Activated T-cell treated with anti-CD3 and anti-CD28 coated beads for 48 hours (primary cell): ENCODE data around the gene C1orf159.
"Not testable (repeated sequence)": the region's sequence is repeated elsewhere in the genome, so short reads cannot be mapped to it uniquely, and the experiment has no call there.

Experiments
- DNase-seq: peaks from one replicate; pipeline ENCODE4 v3.0.0-alpha.2; 2020; ENCODE audit warnings: low read depth

Gene C1orf159

DNA sequence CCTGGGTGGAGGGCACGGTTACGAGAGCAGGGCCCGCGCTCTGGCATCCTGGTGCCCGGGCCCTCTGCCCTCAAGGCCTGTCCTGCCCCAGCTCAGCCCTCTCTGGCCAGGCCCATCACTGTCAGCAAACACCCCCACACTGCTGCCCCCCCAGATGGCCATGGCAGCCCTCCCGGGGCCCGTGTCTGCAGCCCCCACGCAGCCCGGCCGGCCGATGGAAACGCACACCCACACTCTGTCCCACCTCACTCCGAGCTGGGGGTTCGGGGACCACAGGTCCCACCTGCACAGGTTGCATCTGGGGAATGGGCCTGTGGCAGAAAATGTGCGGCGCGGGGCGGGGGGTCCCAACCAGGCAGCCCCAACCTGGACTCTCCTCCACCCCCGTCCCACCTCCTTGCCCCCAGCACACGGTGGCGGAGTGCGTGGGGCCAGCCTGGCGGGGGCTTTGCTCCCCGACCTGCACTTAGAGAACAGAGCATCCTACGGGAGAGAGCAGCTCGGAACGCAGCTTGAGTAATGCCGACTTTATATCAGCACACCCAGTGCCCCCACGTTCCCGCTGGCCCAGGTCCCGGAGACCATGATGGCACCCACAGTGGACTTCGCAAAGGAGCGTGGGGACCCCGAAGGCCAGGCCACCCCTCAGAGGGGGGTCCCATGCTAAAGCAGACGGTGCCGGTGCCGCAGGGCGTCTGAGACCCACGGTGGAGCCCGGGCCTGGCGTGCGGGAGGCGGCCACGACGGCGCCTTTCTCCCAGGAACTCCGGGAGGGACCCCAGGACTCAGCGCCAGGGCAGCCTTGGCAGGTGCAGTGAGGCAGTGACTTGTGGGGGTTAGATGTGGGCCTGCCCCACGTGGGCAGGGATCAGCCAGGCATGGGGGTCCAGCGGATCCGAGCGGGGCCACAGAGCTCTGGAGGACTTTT lies 34.3 kb downstream of the C1orf159 start:
- DNase-seq: no peak

DNA sequence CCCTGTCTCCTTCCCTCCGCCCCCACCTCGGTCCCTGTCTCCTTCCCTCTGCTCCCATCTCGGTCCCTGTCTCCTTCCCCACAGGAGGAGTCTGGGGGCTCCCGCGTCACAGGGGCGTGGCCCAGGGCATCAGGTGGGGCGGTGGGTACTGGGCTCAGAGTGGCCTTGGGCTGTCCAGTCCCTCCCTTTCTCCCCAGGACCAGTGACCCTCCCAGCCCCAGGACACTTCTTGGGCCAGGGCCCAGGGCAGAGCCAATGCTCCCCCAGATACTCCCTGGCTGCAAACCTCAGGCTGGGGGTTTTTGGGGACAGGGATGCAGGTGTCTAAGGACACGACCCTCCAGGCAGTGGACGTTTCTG lies 35.0 kb downstream of the C1orf159 start:
- DNase-seq: no peak

DNA sequence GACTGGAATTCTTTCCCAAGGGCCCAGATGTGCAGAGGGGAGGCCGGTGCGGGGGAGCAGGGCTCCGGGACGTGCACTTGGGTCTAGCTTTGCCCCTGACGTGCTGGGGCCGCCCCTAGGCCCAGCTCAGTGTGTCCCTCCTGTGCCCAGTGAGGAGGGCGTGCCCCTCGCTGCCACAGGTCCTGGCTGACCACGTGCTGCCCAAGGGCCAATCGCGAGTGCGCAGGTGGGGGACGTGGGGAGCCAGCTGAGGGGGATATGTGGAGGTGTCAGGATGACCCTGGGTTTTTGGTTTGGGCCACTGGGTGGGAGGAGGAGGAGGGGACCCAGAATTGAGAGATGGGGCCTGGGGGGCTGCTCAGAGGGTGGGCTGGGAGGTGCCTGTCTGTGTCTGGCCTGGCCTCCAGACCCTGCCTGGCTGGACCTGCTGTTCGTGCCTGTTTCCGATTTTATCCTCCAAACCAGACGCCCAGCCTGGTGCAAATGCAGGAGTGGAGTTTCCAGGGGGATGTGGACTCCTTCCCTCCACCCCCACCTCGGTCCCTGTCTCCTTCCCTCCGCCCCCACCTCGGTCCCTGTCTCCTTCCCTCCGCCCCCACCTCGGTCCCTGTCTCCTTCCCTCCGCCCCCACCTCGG lies 35.6 kb downstream of the C1orf159 start:
- no peak for DNase-seq

DNA sequence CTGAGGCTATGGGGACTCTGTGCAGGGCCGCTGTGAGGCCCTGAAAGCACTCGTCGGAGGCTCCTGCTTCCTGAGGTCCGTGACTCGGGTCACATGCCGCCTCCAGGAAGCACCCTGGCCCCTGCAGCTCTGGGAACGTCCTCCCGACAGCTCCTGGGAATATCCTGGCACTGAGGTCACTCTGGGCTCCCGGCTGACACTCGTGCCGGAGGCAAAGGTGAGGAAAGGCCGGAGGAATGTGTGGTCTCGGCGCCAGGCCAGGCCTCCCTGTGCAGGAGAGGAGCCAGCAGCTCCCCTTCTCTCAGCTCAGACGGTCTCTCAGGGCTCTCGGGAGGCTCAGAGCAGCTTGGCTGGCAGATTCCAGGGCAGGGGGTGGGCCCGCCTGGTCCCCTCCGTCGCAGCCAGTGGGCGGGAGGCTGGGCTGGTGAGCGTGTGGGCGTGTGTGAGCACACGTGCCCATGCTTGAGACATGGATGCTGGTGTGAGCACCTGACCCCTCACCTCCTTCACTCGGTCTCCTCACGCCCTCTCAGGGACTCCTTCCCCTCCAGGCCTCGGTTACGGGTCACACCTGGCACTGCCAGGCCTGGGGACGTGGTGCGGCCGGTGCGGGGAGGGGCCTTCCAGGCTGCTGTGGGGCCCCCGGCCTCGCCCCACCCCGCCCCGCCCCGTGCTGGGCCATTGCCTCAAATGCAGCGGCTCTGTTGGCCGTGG lies 36.3 kb downstream of the C1orf159 start:
- DNase-seq: no peak

DNA sequence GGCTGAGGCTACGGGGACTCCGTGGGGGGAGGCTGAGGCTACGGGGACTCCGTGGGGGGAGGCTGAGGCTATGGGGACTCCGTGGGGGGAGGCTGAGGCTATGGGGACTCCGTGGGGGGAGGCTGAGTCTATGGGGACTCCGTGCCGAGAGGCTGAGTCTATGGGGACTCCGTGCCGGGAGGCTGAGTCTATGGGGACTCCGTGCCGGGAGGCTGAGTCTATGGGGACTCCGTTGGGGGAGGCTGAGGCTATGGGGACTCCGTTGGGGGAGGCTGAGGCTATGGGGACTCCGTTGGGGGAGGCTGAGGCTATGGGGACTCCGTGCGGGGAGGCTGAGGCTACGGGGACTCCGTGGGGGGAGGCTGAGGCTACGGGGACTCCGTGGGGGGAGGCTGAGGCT lies 38.5 kb downstream of the C1orf159 start:
- DNase-seq: not testable (repeated sequence)

DNA sequence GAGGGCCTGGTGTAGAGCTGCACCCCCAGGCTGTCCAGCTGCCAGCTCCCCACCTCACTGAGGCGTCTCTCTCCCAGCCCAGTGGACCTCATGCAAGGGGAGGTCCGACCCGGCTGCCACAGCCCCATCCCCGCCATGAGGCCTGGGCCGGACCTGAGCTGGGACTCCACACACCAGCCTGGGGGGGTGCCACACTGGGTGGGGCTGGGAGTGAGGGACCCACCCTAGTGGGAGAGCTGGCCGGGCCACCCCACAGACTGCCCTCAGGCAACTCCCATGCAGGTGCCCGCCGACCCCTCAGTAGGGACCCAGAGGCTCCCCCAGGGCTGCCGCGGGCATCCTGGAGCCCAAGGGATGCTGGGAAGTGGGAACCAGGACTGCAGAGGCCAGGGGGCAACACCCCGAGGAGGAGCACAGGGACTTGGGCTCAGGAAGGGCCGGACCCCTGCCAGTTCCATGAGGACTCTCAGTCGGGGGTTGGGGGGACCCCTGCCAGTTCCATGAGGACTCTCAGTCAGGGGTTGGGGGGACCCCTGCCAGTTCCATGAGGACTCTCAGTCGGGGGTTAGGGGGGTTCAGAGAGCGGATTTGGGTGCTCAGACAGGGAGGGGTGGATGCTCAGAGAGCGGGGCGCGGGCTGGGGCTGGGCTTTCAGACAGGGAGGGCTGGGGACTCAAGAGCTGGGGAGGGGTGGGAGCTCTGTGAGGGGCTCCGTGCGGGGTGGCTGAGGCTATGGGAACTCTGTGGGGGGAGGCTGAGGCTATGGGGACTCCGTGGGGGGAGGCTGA lies 40.5 kb downstream of the C1orf159 start:
- DNase-seq: no peak

DNA sequence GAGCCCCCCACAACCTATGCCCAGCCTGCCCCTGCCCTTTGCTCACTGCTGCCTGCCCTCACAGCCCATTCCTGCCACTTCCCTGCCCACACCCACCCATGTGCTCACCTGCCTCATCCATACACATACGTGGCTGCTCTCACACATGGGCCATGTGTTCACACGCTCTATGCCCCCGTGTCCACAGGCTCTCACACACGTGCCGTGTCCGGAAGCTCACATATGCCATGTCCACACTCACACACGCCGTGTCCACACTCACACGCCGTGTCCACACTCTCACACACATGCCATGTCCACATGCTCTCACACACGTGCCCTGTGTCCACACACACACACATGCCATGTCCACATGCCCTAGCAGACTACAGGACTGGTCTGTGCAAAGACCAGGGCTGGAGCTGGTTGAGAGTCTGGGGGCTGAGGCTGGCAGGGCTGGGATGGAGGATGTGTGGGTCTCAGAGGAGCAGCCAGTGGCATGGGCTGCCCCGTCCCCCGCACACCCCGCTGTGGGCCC lies 41.2 kb downstream of the C1orf159 start:
- no peak for DNase-seq

DNA sequence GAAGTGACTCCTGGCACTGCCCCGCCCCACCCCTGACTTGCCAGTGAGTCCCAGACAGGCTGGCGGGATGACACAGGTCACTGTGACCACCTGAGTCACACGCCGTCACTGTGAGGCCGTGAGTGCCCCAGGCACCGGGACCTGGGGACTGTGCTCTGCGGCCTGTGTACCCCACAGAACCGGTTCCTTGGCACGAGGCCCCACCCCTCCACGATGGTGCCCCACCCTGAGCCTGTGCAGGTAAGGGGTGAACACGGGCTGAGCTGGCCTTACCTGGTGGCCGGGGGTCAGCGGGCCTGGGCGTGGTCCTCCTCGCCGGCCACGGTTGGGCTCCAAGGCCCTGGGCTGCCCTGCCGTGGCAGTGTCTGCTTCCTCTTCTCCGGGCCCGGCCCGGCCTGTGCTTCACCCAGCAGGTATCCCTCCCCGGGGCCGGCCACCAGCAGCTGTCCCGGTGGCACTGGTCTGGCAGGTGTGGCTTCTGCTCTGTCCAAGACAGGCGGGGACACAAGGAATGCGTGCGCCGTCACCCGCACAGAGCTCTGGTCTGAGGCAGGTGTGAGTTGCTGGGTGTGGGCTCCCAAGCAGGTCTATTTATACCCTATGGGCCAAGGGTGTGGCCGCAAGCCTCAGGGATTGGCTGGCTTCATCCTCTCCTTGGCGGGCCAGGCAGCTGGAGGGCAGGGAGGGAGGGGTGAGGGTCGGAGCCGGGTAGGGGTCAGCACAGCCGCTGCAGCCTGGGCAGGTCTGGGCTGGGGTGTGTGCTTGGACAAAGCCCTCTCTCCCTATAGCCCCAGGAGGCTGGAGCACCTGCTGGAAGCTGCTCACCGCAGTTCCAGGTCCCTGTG lies 41.9 kb downstream of the C1orf159 start, which contains the start of gene RNF223:
RNF223 (minus strand) TSS at position 564 of the 845 bp plus-strand sequence. CDS start 1,740 bp downstream, outside the sequence.
- no peak for DNase-seq

DNA sequence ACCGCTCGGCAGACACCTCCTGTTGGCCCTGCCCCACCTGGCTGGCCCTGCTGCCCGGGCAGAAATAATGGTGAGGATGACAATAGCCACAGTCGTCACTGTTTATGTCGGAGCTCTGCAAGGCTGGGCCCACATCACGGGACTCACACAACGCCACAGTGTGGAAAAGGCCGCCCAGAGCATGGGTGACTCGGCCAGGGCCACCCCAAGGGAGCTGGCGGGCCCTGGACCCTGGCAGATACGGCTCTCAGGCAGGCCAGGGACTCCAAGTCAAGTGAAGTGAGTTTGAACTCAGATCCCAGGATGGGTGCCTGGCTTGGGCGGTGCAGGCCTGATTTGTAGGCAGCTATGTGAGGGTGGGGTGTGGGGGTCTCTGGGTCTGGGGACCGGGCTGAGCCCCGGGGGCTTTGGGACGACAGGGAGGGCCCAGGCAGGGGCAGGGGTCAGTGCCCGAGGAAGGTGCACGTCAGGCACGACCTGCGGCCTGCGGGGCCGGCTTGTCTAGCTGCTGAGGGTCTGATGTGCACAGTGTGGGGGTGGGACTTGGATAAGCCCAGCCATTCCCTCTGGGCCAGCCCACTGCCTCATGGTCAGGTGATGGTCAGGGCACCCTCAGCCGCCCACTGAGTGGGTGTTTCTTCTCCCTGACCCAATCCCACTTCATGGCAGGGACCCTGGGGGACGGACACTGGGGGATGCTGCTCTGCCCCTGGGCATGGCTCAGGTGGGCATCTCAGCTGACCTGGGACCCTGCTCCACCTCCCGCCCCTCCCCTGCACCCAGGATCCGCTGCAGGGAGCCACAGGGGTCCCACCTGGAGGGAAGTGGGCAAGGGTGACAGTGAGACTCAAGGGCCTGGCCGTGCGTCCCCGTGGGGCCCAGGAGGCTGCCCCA lies 42.8 kb downstream of the C1orf159 start:
- DNase-seq: no peak

DNA sequence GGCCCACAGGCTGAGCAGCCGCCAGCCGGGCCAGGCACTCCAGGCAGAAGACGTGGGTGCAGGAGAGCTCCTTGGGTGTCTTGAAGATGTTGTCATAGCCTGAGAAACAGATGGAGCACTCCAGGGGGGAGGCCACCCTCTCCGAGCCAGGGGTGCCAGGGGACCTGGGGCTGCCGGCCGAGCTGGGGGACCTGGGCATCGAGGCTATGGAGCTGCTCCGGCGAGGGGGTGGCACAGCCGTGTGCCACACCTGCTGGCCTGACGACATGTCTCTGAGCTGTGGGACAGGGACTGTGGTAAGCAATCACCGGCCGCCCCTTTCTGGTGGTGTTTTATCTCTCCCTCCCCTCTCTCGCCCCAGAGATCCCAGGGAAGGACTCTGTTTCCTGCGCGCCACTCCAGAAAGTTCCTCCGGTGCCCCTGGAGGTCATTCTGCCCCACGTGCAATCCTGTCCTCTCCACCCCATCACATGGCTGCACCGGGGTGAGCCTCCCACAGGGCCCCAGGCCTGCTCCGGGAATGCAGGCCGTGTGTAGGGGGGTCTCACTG lies 43.5 kb downstream of the C1orf159 start:
- no peak for DNase-seq

DNA sequence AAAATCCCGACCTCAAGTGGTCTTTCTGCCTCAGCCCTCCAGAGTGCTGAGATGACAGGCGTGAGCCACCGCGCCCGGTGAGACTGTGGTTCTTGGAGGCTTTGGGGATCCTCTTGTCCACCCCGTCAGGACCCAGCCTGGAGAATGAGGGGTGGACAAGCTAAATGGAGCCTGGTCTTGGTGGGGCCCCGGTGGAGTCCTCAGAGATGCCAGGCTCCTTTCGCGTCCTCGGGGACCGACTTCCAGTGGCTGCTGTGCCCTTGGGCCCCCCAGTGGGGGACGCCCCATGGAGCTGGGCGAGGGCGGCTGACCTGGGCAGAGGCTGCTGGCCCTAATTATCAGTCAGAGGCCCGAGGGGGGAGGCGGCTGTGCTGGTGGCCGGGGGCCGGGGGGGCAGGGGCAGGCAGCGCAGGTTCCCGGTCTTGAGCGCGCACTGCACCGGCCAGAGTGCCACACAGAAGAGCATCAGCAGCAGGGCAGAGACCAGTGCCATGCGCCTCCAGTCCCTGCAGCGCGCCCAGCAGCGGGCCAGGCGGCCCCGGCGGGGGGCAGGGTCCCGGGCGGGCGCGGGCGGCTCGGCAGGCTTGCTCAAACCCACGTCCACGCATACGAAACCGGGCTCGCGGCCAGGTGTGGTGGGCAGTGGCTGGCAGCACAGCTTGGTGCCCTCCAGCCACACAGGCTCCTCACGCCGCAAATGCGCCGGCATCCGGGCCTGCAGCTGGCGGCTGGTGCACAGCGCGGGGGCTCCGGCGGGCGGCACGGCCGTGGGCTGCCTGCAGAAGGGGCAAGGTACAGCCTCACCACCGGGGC lies 44.2 kb downstream of the C1orf159 start:
- no peak for DNase-seq

DNA sequence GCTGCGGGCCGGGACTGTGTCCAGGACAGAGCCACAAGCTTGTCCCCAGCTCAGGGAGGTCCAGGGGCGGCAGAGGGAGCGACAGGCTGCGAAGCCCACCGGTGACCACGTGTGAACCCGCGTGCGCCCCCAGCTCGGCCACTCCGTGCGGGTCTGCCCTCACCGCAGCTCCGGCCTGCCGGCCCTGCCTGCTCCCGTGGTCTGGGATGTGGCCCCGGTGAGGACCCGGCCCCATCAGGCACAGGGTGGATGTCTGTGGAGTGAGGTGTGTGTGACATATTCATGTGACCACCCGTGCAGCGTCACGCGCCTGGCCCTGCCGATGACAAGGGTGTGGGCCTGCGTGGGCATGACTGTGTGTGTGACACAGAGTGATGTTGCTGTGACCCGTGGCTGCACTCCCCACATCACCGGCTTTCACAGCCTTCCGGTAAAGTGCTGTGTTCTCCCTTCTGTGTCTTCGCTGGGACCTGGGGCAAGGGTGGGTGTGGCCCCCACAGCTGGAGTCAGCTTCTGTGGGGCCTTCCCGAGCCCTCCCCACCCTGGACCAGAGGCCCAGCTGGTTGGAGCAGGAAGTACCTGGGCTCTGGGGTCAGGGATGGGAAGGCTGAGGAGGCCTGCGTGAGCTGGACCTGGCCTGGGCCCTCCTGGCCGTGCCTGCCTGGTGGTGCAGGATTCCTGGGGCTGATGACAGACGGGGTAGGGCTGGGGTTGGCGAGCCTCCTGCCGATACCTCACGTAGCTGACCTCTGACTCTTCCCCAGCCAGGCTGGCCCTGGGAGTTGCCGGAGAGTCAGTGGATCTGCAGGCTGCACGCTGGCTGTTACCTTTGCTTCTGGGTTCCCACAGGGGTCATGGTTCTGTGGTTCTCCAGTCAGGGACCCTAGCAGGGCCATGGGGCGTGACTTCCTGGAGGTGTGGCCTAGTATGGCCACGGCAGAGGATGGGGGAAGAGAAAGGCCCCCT lies 45.9 kb downstream of the C1orf159 start:
- no peak for DNase-seq

DNA sequence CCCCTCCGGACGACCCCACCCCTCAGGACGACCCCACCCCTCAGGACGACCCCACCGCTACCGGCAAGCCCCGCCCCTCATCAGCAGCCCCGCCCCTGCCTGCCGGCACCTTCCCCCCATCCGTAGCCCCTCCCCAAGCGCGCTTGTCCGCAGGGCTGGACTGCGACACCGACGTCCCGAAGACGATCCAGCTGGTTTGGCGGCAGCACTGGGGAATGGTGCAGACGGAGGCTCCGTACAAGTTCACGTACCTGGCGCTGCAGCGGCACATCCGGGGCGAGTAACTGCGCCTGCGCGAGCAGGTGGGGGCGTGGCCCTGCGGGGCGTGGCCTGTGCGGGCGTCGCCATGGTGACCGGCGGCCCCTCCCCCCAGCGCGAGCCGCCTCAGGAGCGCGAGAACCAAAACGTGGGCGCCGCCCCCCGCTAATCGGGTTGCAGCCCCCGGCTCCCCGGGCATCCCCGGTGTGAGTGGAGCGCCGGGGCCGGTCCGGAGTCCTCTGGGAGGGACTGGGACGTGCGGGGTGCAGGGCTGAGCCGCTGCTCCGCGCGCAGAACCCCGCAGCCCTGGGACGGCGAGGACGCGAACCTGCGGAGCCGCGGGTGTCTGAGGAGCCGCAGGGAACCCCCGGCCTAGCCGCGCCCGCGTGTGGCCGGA lies 46.7 kb downstream of the C1orf159 start:
- peak; percentile 86 for DNase-seq

DNA sequence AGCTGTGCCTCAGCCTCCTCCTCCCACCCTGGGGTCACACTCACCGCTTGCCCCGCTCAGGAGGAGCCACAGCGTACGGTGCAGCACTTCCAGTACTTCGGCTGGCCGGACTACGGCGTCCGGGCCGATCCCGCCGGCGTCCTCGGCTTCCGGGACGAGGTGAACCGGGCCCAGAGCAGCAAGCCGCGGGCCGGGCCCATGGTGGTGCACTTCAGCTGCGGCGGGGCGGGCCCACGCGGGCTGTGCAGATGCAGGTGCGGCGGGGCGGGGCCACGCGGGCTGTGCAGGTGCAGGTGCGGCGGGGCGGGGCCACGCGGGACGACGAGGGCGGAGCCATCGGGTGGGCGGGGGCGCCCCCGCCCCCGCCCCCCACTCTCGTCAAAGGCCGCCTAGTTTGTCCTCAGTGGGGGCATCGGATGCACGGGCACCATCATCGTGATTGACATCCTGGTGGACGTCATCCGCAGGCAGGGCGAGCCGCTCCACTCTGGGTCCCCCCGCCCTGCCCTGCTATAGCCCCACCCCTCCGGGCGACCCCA lies 47.3 kb downstream of the C1orf159 start:
- no peak for DNase-seq

DNA sequence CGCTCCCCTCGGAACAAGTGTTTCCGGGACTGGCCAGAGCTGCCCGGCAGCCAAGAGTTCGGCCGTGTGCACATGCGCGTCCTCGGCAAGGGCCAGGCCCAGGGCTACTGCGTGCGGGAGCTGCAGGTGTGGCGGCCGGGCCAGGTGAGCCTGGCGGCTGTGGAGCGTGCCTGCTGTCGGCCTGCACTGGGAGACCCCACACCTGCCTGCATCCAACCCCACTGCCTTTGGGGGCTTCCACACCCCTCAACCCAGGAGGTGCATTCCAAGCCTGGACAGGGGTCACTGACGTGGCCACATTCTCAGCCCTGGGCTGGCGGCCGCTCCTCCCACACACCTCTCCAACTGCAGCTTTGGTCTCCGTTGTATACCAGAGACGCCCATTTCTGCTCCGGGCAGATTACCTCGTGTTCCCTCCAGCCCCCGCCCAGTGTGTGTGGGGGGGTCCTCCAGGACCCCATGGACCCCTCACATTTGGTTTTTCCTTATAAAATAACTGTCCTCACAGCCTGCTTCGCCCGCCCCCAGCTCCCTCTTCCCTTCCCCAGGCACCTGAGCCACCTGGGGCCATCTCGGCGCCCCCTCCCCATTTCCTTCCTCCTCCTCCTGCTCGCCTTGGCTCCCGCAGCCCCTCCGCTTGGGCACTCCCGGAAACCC lies 47.9 kb downstream of the C1orf159 start:
- no peak for DNase-seq

DNA sequence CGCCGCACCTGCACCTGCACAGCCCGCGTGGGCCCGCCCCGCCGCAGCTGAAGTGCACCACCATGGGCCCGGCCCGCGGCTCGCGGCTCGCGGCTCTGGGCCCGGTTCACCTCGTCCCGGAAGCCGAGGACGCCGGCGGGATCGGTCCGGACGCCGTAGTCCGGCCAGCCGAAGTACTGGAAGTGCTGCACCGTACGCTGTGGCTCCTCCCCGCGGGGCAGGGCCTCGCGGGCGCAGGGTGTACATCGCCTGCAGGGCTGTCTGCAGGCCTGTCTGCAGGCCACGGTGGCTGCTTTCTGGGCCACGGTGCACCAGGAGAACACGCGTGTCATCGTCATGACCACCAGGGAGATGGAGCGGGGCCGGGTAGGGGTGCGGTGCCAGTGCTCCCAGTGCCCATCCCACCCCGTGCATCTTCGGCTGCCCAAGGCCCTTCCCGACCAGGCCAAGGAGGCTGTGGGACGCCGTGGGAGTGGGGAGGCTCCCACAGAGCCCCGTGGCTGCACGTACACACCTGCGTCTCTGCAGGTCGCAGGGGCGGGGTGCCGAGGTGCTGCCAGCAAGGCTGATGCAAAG lies 48.5 kb downstream of the C1orf159 start:
- no peak for DNase-seq
